SK-N-SH (cell line): ENCODE measurements around the gene HEY2. TPM values are rescaled to one million over a fixed set of nuclear protein-coding genes. Genes with fewer than 3 reads are reported as not detected.

Source experiments
- CTCF ChIA-PET: fragments of 300-600, 350-600 bp; formaldehyde crosslinking; extraction: SDS; loops from one replicate; lab custom pipeline; 2021; lab: Yijun Ruan, JAX
- POLR2A ChIA-PET: fragments of 350-600 bp; sonication (Branson Sonifier 250); formaldehyde crosslinking; extraction: SDS; loops from one replicate; lab custom pipeline; 2020; ENCODE audit warnings: antibody characterized with exemption, inconsistent platforms; lab: Yijun Ruan, JAX
- DNase-seq: peaks from one replicate; pipeline ENCODE4 v3.0.0; 2012
- H2AFZ ChIP-seq: fragments of 200-600 bp; sonication (generic); 2 replicates; pipeline ENCODE4 v1.8.1; 2016; ENCODE audit warnings: antibody characterized with exemption, mild to moderate bottlenecking, low read depth
- H3F3A ChIP-seq: fragments of 200-600 bp; sonication (generic); replicated peaks from 2 replicates; pipeline ENCODE3; 2016; ENCODE audit warnings: antibody characterized with exemption, mild to moderate bottlenecking; ENCODE audit not compliant: insufficient read depth
- H3K27ac ChIP-seq, 2 experiments: fragments of 200-500 bp in 1 of 2; fragments of 200-600 bp in 1 of 2; sonication (Bioruptor generic) in 1 of 2; sonication (generic), shearing (Covaris generic) in 1 of 2; 2 replicates each; pipeline versions ENCODE4 v1.5.1 to v1.6.1; 2014 to 2016; ENCODE audit warnings: low read depth in 2 of 2, inconsistent platforms in 1 of 2, low read length in 1 of 2, mild to moderate bottlenecking in 1 of 2, mixed read lengths in 1 of 2
- H3K27me3 ChIP-seq: fragments of 200-600 bp; sonication (generic), shearing (Covaris generic); 2 replicates; pipeline ENCODE4 v1.6.1; 2016; ENCODE audit warnings: mixed run types; ENCODE audit not compliant: insufficient read depth
- H3K36me3 ChIP-seq, 2 experiments: fragments of 200-500 bp in 1 of 2; fragments of 200-600 bp in 1 of 2; sonication (Bioruptor generic) in 1 of 2; sonication (generic) in 1 of 2; replicated peaks in 1 of 2; 2 replicates each; pipeline versions ENCODE3 to v1.5.1; 2014 to 2016; ENCODE audit warnings: low read length in 1 of 2, mild to moderate bottlenecking in 1 of 2; ENCODE audit not compliant: insufficient read depth in 2 of 2, control insufficient read depth in 1 of 2
- H3K4me1 ChIP-seq, 2 experiments: fragments of 200-500 bp in 1 of 2; fragments of 200-600 bp in 1 of 2; sonication (Bioruptor generic) in 1 of 2; sonication (generic), shearing (Covaris generic) in 1 of 2; 2 replicates each; pipeline versions ENCODE4 v1.5.1 to v1.6.1; 2014 to 2016; ENCODE audit warnings: low read depth in 1 of 2, low read length in 1 of 2, mixed run types in 1 of 2; ENCODE audit not compliant: insufficient read depth in 2 of 2, control insufficient read depth in 1 of 2
- H3K4me2 ChIP-seq: fragments of 200-600 bp; sonication (generic), shearing (Covaris generic); 2 replicates; pipeline ENCODE4 v1.6.1; 2017; ENCODE audit warnings: mixed run types
- H3K4me3 ChIP-seq, 2 experiments: fragments of 200-500 bp in 1 of 2; fragments of 200-600 bp in 1 of 2; sonication (Bioruptor generic) in 1 of 2; sonication (generic), shearing (Covaris generic) in 1 of 2; 2 replicates each; pipeline versions ENCODE4 v1.5.1 to v1.8.1; 2014 to 2016; ENCODE audit warnings: low read depth in 2 of 2, inconsistent platforms in 1 of 2, low read length in 1 of 2, mild to moderate bottlenecking in 1 of 2, mixed read lengths in 1 of 2, moderate library complexity in 1 of 2
- H3K79me2 ChIP-seq: fragments of 200-600 bp; sonication (generic); 2 replicates; pipeline ENCODE4 v1.8.1; 2017; ENCODE audit warnings: mild to moderate bottlenecking; ENCODE audit not compliant: insufficient read depth
- H3K9ac ChIP-seq: fragments of 200-600 bp; sonication (generic); 2 replicates; pipeline ENCODE4 v1.6.1; 2017; ENCODE audit warnings: mixed run types
- H3K9me2 ChIP-seq: fragments of 200-600 bp; sonication (generic); 2 replicates; pipeline ENCODE4 v1.6.1; 2017; ENCODE audit warnings: mixed run types
- H3K9me3 ChIP-seq: fragments of 200-600 bp; sonication (generic); 2 replicates; pipeline ENCODE4 v1.6.1; 2017; ENCODE audit warnings: mixed run types, mild to moderate bottlenecking, moderate library complexity
- H4K20me1 ChIP-seq: fragments of 200-600 bp; sonication (generic); 2 replicates; pipeline ENCODE4 v1.6.1; 2017; ENCODE audit warnings: mild to moderate bottlenecking, mixed run types; ENCODE audit not compliant: insufficient read depth
- EP300 ChIP-seq, 2 experiments: IDR thresholded peaks; 2 replicates each; pipeline versions ENCODE4 v1.4.0 to v1.6.1; 2012; ENCODE audit warnings: borderline replicate concordance in 1 of 2, low read depth in 1 of 2, low read length in 1 of 2
- FOXJ3 ChIP-seq: sonication (generic); formaldehyde crosslinking; IDR thresholded peaks from 2 replicates; pipeline ENCODE4 v1.5.1; 2020; ENCODE audit warnings: mild to moderate bottlenecking, missing genetic modification reagents
- FOXM1 ChIP-seq: IDR thresholded peaks from 2 replicates; pipeline ENCODE4 v1.4.0; 2012; ENCODE audit warnings: low read depth, mild to moderate bottlenecking
- JUND ChIP-seq: IDR thresholded peaks from 2 replicates; pipeline ENCODE4 v1.4.0; 2012
- NRF1 ChIP-seq: IDR thresholded peaks from 2 replicates; pipeline ENCODE4 v1.6.1; 2012; ENCODE audit warnings: low read depth, mild to moderate bottlenecking, low read length
- POLR2AphosphoS5 ChIP-seq: IDR thresholded peaks from 2 replicates; pipeline ENCODE4 v1.6.1; 2012; ENCODE audit warnings: low read depth, low read length
- SIN3A ChIP-seq: IDR thresholded peaks from 2 replicates; pipeline ENCODE4 v1.6.1; 2012; ENCODE audit warnings: low read depth, mild to moderate bottlenecking, low read length, moderate library complexity, borderline replicate concordance
- SMC3 ChIP-seq: IDR thresholded peaks from 2 replicates; pipeline ENCODE4 v1.6.1; 2012; ENCODE audit warnings: low read depth, low read length, improper control_type of control experiment
- TCF12 ChIP-seq: IDR thresholded peaks from 2 replicates; pipeline ENCODE4 v1.4.0; 2012
- TEAD4 ChIP-seq: IDR thresholded peaks from 2 replicates; pipeline ENCODE4 v1.4.0; 2012; ENCODE audit warnings: mild to moderate bottlenecking, borderline replicate concordance; ENCODE audit not compliant: insufficient read depth
- USF1 ChIP-seq: IDR thresholded peaks from 2 replicates; pipeline ENCODE4 v1.4.0; 2012; ENCODE audit warnings: low read depth, borderline replicate concordance
- YY1 ChIP-seq: IDR thresholded peaks from 2 replicates; pipeline ENCODE4 v1.4.0; 2012; ENCODE audit warnings: low read depth, mild to moderate bottlenecking
- ZBTB33 ChIP-seq: IDR thresholded peaks from 2 replicates; pipeline ENCODE4 v1.4.0; 2012; ENCODE audit warnings: low read depth, borderline replicate concordance
- WGBS: methylation state at CpG from one replicate; pipeline ENCODE4 v1.1.6; 2017; ENCODE audit warnings: low lambda C conversion rate; 5-methylcytosine and 5-hydroxymethylcytosine counted together
- polyA plus RNA-seq, 3 experiments: library from polyadenylated mRNA; depleted of rRNA; stranded (reverse); fragments of >200 nt; gene quantifications; 2 replicates each; pipeline ENCODE4 v1.2.3, GENCODE V29; 2012
- TF ChIP-seq, protein P1 (sequence below): IDR thresholded peaks from 2 replicates; pipeline ENCODE4 v1.6.1; 2012; ENCODE audit warnings: mild to moderate bottlenecking, low read depth, low read length, moderate library complexity
- TF ChIP-seq, protein P2 (sequence below): fragments of 200-600 bp; sonication (generic); IDR thresholded peaks from 2 replicates; pipeline ENCODE4 v1.6.1; 2017; ENCODE audit warnings: antibody characterized with exemption, mild to moderate bottlenecking, moderate library complexity

The HEY2 gene
- polyA plus RNA-seq, 1 of the 3 experiments (the other 2 are of a cell fraction): not detected

GRCh38 chr6:125789576-125790357, 40.3 kb downstream of the HEY2 start:
- TF ChIP-seq, protein P1, sequence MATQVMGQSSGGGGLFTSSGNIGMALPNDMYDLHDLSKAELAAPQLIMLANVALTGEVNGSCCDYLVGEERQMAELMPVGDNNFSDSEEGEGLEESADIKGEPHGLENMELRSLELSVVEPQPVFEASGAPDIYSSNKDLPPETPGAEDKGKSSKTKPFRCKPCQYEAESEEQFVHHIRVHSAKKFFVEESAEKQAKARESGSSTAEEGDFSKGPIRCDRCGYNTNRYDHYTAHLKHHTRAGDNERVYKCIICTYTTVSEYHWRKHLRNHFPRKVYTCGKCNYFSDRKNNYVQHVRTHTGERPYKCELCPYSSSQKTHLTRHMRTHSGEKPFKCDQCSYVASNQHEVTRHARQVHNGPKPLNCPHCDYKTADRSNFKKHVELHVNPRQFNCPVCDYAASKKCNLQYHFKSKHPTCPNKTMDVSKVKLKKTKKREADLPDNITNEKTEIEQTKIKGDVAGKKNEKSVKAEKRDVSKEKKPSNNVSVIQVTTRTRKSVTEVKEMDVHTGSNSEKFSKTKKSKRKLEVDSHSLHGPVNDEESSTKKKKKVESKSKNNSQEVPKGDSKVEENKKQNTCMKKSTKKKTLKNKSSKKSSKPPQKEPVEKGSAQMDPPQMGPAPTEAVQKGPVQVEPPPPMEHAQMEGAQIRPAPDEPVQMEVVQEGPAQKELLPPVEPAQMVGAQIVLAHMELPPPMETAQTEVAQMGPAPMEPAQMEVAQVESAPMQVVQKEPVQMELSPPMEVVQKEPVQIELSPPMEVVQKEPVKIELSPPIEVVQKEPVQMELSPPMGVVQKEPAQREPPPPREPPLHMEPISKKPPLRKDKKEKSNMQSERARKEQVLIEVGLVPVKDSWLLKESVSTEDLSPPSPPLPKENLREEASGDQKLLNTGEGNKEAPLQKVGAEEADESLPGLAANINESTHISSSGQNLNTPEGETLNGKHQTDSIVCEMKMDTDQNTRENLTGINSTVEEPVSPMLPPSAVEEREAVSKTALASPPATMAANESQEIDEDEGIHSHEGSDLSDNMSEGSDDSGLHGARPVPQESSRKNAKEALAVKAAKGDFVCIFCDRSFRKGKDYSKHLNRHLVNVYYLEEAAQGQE: no peak
- TF ChIP-seq TCF12 (no peak), SIN3A (no peak), SMC3 (peak; percentile 10; the same call in 1 of the 2 replicates)
- TF ChIP-seq, protein P2, sequence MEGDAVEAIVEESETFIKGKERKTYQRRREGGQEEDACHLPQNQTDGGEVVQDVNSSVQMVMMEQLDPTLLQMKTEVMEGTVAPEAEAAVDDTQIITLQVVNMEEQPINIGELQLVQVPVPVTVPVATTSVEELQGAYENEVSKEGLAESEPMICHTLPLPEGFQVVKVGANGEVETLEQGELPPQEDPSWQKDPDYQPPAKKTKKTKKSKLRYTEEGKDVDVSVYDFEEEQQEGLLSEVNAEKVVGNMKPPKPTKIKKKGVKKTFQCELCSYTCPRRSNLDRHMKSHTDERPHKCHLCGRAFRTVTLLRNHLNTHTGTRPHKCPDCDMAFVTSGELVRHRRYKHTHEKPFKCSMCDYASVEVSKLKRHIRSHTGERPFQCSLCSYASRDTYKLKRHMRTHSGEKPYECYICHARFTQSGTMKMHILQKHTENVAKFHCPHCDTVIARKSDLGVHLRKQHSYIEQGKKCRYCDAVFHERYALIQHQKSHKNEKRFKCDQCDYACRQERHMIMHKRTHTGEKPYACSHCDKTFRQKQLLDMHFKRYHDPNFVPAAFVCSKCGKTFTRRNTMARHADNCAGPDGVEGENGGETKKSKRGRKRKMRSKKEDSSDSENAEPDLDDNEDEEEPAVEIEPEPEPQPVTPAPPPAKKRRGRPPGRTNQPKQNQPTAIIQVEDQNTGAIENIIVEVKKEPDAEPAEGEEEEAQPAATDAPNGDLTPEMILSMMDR: no peak
- TF ChIP-seq, all 33 proteins: peak for 1
- Histone ChIP-seq H3F3A (peaks cover 50% of the 10 kb centered on the region), H3K4me2 (peak overlapping the region; percentile 95), H3K79me2 (peaks cover 30% of the 10 kb centered on the region), H3K4me1 (peaks cover 37 to 40% of the 10 kb centered on the region in 2 experiments), H3K27ac (peak overlapping the region; percentile 86 to 97), H3K9ac (peak overlapping the region; percentile 86), H3K36me3 (no peaks in the 10 kb centered on the region), H3K4me3 (peak overlapping the region; percentile 67 to 92), H3K27me3 (no peaks in the 10 kb centered on the region), H3K9me2 (no peaks in the 10 kb centered on the region), H2AFZ (peak overlapping the region; percentile 85), H4K20me1 (no peaks in the 10 kb centered on the region), H3K9me3 (no peaks in the 10 kb centered on the region)
- WGBS: 23% methylated on average over 15 of the region's 19 CpGs
- ChIA-PET POLR2A (interaction anchor here (0.8 to 4.0 kb wide), 15 partner anchors 9 to 488 kb away, joined by 3 to 61 read pairs (median 6); partner anchors contain the start of genes HDDC2, HINT3 and TRMT11), CTCF (interaction anchor here (0.8 to 4.7 kb wide), 23 partner anchors 9 to 1727 kb away, joined by 3 to 65 read pairs (median 7); partner anchors contain the start of gene HINT3)
- peak; percentile 63 for DNase-seq

DNA sequence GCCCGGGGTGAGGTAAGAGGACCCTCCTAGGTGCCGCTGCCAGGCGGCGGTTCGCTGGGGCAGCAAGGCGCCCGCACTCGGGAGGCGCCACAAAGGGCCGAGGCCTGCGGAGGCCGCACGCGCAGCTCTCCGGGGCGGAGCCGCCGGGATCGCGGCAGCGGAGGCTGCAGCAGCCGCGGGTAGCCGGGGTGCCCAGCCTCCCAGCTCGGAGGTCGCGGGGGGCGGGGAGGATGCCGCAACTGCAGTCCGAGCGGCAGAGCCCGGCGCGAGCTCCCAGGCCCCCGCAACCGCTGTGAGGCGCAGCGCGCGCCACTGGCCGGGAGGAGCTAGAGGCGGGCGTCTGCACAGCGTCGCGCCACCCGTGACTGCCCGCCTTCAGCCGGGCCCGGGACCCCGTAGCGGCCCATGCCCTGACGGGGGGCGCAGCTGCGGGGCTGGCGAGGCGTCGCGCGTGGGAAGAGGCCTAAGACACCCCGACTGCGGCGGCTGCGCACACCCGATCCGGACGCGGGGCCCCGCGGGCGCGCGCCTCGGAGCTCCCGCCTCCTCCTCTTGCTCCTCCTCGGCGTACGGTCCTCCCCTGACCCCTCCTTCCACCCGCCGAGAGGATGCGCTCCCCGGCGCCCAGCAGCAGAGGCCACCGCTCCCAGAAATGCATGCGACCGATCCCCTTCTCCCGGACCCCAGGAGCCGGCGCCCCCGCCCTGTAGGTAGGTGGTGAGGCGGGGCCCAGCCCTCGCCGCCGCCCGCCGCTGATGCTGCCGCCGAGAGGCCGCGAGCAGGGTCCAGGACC, 41.1 kb downstream of the HEY2 start, which contains the start of gene NCOA7:
Gene NCOA7 (plus strand): TSS at position 603 of the 793 bp plus-strand sequence. CDS start 24,395 bp downstream, outside the sequence.
- H3K36me3 ChIP-seq: no peaks in the 10 kb centered on the region
- peak within 1 kb of the TSS; percentile 86 to 97 for H3K27ac ChIP-seq
- H3K4me1 ChIP-seq: peaks cover 37 to 44% of the 10 kb centered on the region in 2 experiments
- CTCF ChIA-PET: interaction anchor here (0.7 to 4.7 kb wide), 45 partner anchors 9 to 1726 kb away, joined by 3 to 65 read pairs (median 6); partner anchors contain the start of gene HINT3
- POLR2A ChIA-PET: interaction anchor here (0.7 to 4.0 kb wide), 22 partner anchors 9 to 1476 kb away, joined by 3 to 61 read pairs (median 4); partner anchors contain the start of genes HDDC2, HINT3, RNF146 and TRMT11
- H2AFZ ChIP-seq: peak within 1 kb of the TSS; percentile 89
- H3F3A ChIP-seq: peaks cover 47% of the 10 kb centered on the region
- H3K9ac ChIP-seq: peak within 1 kb of the TSS; percentile 86
- H3K4me2 ChIP-seq: peak within 1 kb of the TSS; percentile 95
- H3K9me2 ChIP-seq: no peaks in the 10 kb centered on the region
- no peaks in the 10 kb centered on the region for H3K9me3 ChIP-seq
- peak; percentile 93 for DNase-seq
- H3K4me3 ChIP-seq: peak within 1 kb of the TSS; percentile 67 to 92
- 2% methylated on average over 11 of the region's 100 CpGs for WGBS
- no peaks in the 10 kb centered on the region for H4K20me1 ChIP-seq
- H3K79me2 ChIP-seq: peaks cover 36% of the 10 kb centered on the region
- H3K27me3 ChIP-seq: no peaks in the 10 kb centered on the region
- TF ChIP-seq FOXM1 (no peak), YY1 (no peak; the same call in 1 of the 2 replicates), USF1 (no peak), POLR2AphosphoS5 (peak; percentile 68), JUND (no peak), FOXJ3 (no peak), NRF1 (peak; percentile 47), TEAD4 (no peak), ZBTB33 (0 out of 2 replicates have a peak, but pooled peaks have one; percentile 4), SIN3A (no peak), EP300 (IDR thresholded peaks at IDR 0.05; ENCODE audit: borderline replicate concordance in 1 of 2, low read depth in 1 of 2, low read length in 1 of 2) (no peak; a peak in 1 of 4 replicates)
